NOMO-1 (cell line): ENCODE measurements around the gene SYT7.
A peak's percentile ranks its signal among the peaks of the same experiment; 100 is the strongest.

Experiments used
- DNase-seq, 2 experiments: peaks; one replicate each; lab custom pipeline; 2025; ENCODE audit not compliant: unreplicated experiment in 2 of 2; lab: John Stamatoyannopoulos, UW

SYT7 gene

GRCh38 chr11:61586792-61587430 is 6.0 kb upstream of the SYT7 start:
- DNase-seq, result no peak

GRCh38 chr11:61585115-61585514 is 4.2 kb upstream of the SYT7 start:
- DNase-seq, result no peak

- DNase-seq, result no peak
Measured at GRCh38 chr11:61581931-61582330, 1.1 kb upstream of the SYT7 start.

- no peak for DNase-seq
Measured at GRCh38 chr11:61580271-61580888, 496 bp downstream of the SYT7 start.

- DNase-seq, result no peak
Measured at GRCh38 chr11:61579676-61580270, 1.1 kb downstream of the SYT7 start.

- DNase-seq, result no peak
Measured at GRCh38 chr11:61578819-61579675, 1.8 kb downstream of the SYT7 start.

GRCh38 chr11:61577383-61578118 is 3.3 kb downstream of the SYT7 start:
- no peak for DNase-seq

GRCh38 chr11:61575886-61576861 is 4.7 kb downstream of the SYT7 start:
- no peak for DNase-seq

GRCh38 chr11:61574611-61575010 is 6.3 kb downstream of the SYT7 start:
- no peak for DNase-seq

- no peak for DNase-seq
Measured at GRCh38 chr11:61572913-61573312, 8.0 kb downstream of the SYT7 start.

- DNase-seq, result no peak
Measured at GRCh38 chr11:61571869-61572268, 9.0 kb downstream of the SYT7 start.

- no peak for DNase-seq
Measured at GRCh38 chr11:61571337-61571736, 9.5 kb downstream of the SYT7 start.

- DNase-seq, result no peak
Measured at GRCh38 chr11:61569701-61570100, 11.2 kb downstream of the SYT7 start.

- DNase-seq, result no peak
Measured at GRCh38 chr11:61569018-61569417, 11.9 kb downstream of the SYT7 start.

- peak; percentile 78 to 82 for DNase-seq
Measured at GRCh38 chr11:61567286-61568061, 13.4 kb downstream of the SYT7 start.

GRCh38 chr11:61564936-61565696 is 15.8 kb downstream of the SYT7 start:
- no peak for DNase-seq

GRCh38 chr11:61560751-61561150 is 20.1 kb downstream of the SYT7 start:
- DNase-seq, result no peak

GRCh38 chr11:61556621-61557020 is 24.3 kb downstream of the SYT7 start:
- no peak for DNase-seq
